ENCODE measurements around the gene SMTN.

The SMTN gene

DNA sequence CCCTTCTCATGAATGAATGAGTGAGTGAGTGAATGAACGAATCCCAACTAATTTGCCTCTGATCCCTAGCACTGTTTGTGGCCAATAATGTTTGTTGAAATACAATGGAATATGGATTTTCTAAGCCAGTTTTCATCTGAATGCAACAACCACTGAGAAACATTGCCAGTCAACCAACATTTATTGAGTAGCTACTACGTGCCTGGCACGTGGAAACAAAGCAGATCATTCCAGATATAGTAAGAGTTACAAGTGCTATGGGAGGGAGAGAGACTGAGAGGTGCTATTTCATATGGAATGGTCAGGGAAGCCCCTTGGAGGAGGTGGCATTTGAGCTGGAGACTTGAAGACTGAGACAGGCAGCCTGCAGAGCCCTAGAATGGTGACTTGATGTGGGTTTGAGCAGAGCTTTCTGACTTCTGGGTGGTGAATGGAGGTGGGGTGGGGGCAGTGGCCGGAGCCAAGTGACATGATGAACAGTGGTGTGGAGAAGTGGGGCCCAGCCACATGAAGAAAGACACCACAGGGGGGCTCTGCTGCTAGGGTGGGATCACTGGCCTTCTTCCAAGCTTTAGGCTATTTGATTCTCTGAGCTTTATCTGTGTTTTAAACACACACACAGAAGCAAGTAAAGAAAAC, 35.1 kb upstream of the SMTN start:
- TF ChIP-seq EZH2 (optimal IDR thresholded peaks at IDR 0.05; ENCODE audit: low read depth, low read length) (no peak), EZH2phosphoT487 (IDR thresholded peaks at IDR 0.05; ENCODE audit: low read length) (no peak)
- TF ChIP-seq, protein P1, sequence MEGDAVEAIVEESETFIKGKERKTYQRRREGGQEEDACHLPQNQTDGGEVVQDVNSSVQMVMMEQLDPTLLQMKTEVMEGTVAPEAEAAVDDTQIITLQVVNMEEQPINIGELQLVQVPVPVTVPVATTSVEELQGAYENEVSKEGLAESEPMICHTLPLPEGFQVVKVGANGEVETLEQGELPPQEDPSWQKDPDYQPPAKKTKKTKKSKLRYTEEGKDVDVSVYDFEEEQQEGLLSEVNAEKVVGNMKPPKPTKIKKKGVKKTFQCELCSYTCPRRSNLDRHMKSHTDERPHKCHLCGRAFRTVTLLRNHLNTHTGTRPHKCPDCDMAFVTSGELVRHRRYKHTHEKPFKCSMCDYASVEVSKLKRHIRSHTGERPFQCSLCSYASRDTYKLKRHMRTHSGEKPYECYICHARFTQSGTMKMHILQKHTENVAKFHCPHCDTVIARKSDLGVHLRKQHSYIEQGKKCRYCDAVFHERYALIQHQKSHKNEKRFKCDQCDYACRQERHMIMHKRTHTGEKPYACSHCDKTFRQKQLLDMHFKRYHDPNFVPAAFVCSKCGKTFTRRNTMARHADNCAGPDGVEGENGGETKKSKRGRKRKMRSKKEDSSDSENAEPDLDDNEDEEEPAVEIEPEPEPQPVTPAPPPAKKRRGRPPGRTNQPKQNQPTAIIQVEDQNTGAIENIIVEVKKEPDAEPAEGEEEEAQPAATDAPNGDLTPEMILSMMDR (IDR thresholded peaks at IDR 0.05; ENCODE audit: low read length) = no peak
- Histone ChIP-seq H3K27ac (ENCODE audit: low read length) (no peak overlapping the region), H3K36me3 (replicated peaks; ENCODE audit: insufficient read depth, low read length) (no peaks in the 10 kb centered on the region), H3K27me3 (replicated peaks; ENCODE audit: insufficient read depth, low read length) (no peaks in the 10 kb centered on the region), H3K4me2 (ENCODE audit: low read depth, low read length) (no peak overlapping the region), H3K9me3 (replicated peaks; ENCODE audit: insufficient read depth, low read length) (no peaks in the 10 kb centered on the region), H3K4me3 (ENCODE audit: low read length) (no peak overlapping the region), H3F3A (ENCODE audit: insufficient read depth, low read length) (no peaks in the 10 kb centered on the region), H3K4me1 (ENCODE audit: low read length) (no peaks in the 10 kb centered on the region), H3K9ac (ENCODE audit: low read length) (no peak overlapping the region), H3K79me2 (ENCODE audit: low read length) (no peaks in the 10 kb centered on the region), H4K20me1 (ENCODE audit: insufficient read depth, low read length) (no peaks in the 10 kb centered on the region), H2AFZ (ENCODE audit: low read length) (no peak overlapping the region), H3K9me2 (replicated peaks; ENCODE audit: insufficient read depth, low read length) (no peaks in the 10 kb centered on the region)
- DNase-seq = no peak

DNA sequence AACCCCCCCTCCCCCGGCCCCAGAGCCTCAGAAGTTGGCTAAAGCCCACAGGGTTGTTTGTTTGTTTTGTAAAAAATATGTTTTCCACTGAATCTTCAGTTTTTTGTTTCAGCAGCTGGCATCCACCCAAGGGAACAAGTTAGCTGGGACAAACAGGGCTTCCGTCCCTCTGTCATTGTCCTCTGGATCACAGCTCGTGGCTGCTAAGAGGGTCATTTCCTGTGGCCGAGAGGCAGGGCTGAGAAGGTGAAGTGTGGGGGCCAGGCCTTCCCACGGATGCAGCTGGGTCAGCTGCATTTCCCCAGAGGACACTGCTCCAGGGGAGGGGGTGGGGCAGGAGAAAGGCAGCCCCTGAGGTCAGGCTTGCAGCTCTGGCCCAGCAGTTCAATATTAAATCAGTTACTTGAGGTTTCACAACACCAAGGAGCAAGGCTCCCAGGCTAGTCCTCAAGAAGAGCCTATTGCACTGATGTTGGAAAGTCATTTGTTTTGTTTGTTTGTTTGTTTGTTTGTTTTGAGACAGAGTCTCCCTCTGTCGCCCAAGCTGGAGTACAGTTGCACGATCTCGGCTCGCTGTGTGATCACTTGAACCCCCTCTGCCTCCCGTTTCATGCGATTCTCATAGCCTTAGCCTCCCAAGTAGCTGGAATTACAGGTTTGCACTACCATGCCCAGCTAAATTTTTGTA, 34.4 kb upstream of the SMTN start:
- Histone ChIP-seq H3K4me2 (ENCODE audit: low read depth, low read length) (no peak overlapping the region), H3K9me2 (replicated peaks; ENCODE audit: insufficient read depth, low read length) (no peaks in the 10 kb centered on the region), H3K79me2 (ENCODE audit: low read length) (no peaks in the 10 kb centered on the region), H3K27ac (ENCODE audit: low read length) (no peak overlapping the region), H3K9ac (ENCODE audit: low read length) (no peak overlapping the region), H4K20me1 (ENCODE audit: insufficient read depth, low read length) (no peaks in the 10 kb centered on the region), H3K36me3 (replicated peaks; ENCODE audit: insufficient read depth, low read length) (no peaks in the 10 kb centered on the region), H3K4me1 (ENCODE audit: low read length) (no peaks in the 10 kb centered on the region), H2AFZ (ENCODE audit: low read length) (no peak overlapping the region), H3F3A (ENCODE audit: insufficient read depth, low read length) (no peaks in the 10 kb centered on the region), H3K27me3 (replicated peaks; ENCODE audit: insufficient read depth, low read length) (no peaks in the 10 kb centered on the region), H3K9me3 (replicated peaks; ENCODE audit: insufficient read depth, low read length) (no peaks in the 10 kb centered on the region), H3K4me3 (ENCODE audit: low read length) (no peak overlapping the region)
- TF ChIP-seq, protein P1 (IDR thresholded peaks at IDR 0.05; ENCODE audit: low read length) = no peak
- no peak for TF ChIP-seq EZH2phosphoT487 (IDR thresholded peaks at IDR 0.05; ENCODE audit: low read length)
- DNase-seq = no peak

DNA sequence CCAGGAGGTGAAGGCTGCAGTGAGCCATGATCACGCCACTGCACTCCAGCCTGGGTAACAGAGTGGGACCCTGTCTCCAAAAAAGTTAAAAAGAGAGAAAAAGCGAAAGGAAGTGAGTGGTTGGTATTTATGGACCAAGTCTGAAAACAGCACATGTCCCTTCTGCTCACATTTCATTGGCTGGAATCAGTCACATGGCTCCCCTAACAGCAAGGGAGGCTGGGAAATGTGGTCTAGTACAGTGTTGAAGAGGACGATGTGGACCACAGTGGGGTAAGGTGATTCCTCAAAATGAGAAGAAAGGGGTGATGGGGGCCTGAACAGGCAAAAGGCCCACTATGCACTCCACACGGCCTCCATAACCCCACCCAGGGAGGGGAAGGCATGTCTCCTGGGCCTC, 32.5 kb upstream of the SMTN start:
- no peak overlapping the region for H3K4me3 ChIP-seq (ENCODE audit: low read length)
- no peaks in the 10 kb centered on the region for H3K27me3 ChIP-seq (replicated peaks; ENCODE audit: insufficient read depth, low read length)
- H4K20me1 ChIP-seq (ENCODE audit: insufficient read depth, low read length) = no peaks in the 10 kb centered on the region
- no peaks in the 10 kb centered on the region for H3K79me2 ChIP-seq (ENCODE audit: low read length)
- no peaks in the 10 kb centered on the region for H3K9me3 ChIP-seq (replicated peaks; ENCODE audit: insufficient read depth, low read length)
- H3K9ac ChIP-seq (ENCODE audit: low read length) = no peak overlapping the region
- H3K4me2 ChIP-seq (ENCODE audit: low read depth, low read length) = no peak overlapping the region
- H3K36me3 ChIP-seq (replicated peaks; ENCODE audit: insufficient read depth, low read length) = no peaks in the 10 kb centered on the region
- no peaks in the 10 kb centered on the region for H3K9me2 ChIP-seq (replicated peaks; ENCODE audit: insufficient read depth, low read length)
- DNase-seq = no peak
- no peaks in the 10 kb centered on the region for H3F3A ChIP-seq (ENCODE audit: insufficient read depth, low read length)
- H3K4me1 ChIP-seq (ENCODE audit: low read length) = no peaks in the 10 kb centered on the region
- no peak overlapping the region for H3K27ac ChIP-seq (ENCODE audit: low read length)
- no peak overlapping the region for H2AFZ ChIP-seq (ENCODE audit: low read length)
- TF ChIP-seq, protein P1 (IDR thresholded peaks at IDR 0.05; ENCODE audit: low read length) = no peak
- TF ChIP-seq EZH2 (optimal IDR thresholded peaks at IDR 0.05; ENCODE audit: low read depth, low read length) (no peak), EZH2phosphoT487 (IDR thresholded peaks at IDR 0.05; ENCODE audit: low read length) (no peak)

All from MM.1S (cell line).